ENCODE data around the gene CD44. TPM values are rescaled to one million over a fixed set of nuclear protein-coding genes. Genes with fewer than 3 reads are reported as not detected.
"Not testable (repeated sequence)": the region's sequence is repeated elsewhere in the genome, so short reads cannot be mapped to it uniquely, and the experiment has no call there.

CD44 gene
- total RNA-seq, 3 donors from 2014 or later (not counting 1 experiment from before 2014, with no cell fraction given), result 354 to 638 (median 490) TPM

DNA sequence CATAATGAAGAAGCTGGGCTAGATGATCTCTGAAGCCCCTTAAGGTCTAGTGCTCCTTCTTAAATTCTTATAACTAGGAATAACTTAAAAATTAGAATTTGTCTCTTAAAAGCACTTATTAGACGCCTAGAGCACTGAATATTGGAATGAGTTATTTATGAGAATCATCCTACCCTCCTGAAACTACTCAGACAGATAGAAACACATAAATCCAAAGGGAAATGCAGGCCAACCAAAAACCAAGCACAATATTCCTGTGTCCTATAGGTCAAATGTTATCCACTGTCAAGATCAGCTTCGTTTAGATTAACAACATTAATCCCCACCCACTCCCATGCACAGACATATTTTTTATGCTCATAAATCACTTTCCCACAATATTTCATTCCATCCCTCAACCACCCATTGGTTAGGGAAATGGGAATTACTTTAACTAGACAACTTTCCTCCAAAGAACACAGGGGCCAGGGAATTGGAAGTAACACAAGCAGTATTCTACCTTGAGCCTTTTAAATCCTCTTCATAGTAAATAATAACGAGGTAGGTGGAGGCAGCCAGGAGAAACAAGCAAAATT, 87.1 kb downstream of the CD44 start:
- TF ChIP-seq, protein P1, sequence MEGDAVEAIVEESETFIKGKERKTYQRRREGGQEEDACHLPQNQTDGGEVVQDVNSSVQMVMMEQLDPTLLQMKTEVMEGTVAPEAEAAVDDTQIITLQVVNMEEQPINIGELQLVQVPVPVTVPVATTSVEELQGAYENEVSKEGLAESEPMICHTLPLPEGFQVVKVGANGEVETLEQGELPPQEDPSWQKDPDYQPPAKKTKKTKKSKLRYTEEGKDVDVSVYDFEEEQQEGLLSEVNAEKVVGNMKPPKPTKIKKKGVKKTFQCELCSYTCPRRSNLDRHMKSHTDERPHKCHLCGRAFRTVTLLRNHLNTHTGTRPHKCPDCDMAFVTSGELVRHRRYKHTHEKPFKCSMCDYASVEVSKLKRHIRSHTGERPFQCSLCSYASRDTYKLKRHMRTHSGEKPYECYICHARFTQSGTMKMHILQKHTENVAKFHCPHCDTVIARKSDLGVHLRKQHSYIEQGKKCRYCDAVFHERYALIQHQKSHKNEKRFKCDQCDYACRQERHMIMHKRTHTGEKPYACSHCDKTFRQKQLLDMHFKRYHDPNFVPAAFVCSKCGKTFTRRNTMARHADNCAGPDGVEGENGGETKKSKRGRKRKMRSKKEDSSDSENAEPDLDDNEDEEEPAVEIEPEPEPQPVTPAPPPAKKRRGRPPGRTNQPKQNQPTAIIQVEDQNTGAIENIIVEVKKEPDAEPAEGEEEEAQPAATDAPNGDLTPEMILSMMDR (IDR thresholded peaks at IDR 0.05), result no peak
- ATAC-seq (no peak), DNase-seq (no peak)
- Histone ChIP-seq H3K9me3 (ENCODE audit: control insufficient read depth, insufficient read depth, low read length) (no peaks in the 10 kb centered on the region), H3K36me3 (ENCODE audit: control insufficient read depth, insufficient read depth, low read length) (peaks cover 91% of the 10 kb centered on the region), H3K4me1 (ENCODE audit: control insufficient read depth, insufficient read depth, low read length) (peaks cover 3% of the 10 kb centered on the region), H3K27ac (ENCODE audit: low read length) (no peak overlapping the region), H3K4me3 (ENCODE audit: low read length) (no peak overlapping the region), H3K27me3 (ENCODE audit: control insufficient read depth, insufficient read depth, low read length) (no peaks in the 10 kb centered on the region)
- H3K4me1 Mint-ChIP-seq, result peaks cover 0 to 5% of the 10 kb centered on the region in 2 donors
- no peaks in the 10 kb centered on the region for H3K9me3 Mint-ChIP-seq
- H3K4me3 Mint-ChIP-seq, result no peak overlapping the region
- no peaks in the 10 kb centered on the region for H3K27me3 Mint-ChIP-seq (ENCODE audit: low read depth in 2 of 2)
- intact Hi-C loops (cut with micrococcal nuclease), result no loop called here
- peaks cover 28% of the 10 kb centered on the region for H3K36me3 Mint-ChIP-seq
- peak overlapping the region in 1 of 2 donors; percentile 10 for H3K27ac Mint-ChIP-seq
- 69% methylated on average over 1 of the region's 3 CpGs for WGBS (ENCODE audit: insufficient coverage)

- ATAC-seq; H3K9me3 ChIP-seq (ENCODE audit: control insufficient read depth, insufficient read depth, low read length); H3K9me3 Mint-ChIP-seq; intact Hi-C loops (cut with micrococcal nuclease); H3K27ac Mint-ChIP-seq; H3K4me3 Mint-ChIP-seq; H3K4me1 Mint-ChIP-seq; H3K4me3 ChIP-seq (ENCODE audit: low read length); H3K27ac ChIP-seq (ENCODE audit: low read length); H3K4me1 ChIP-seq (ENCODE audit: control insufficient read depth, insufficient read depth, low read length); DNase-seq; H3K27me3 Mint-ChIP-seq (ENCODE audit: low read depth in 2 of 2); H3K27me3 ChIP-seq (ENCODE audit: control insufficient read depth, insufficient read depth, low read length): not testable (repeated sequence)
- 92% methylated on average over 4 of the region's 6 CpGs for WGBS (ENCODE audit: insufficient coverage)
- H3K36me3 ChIP-seq (ENCODE audit: control insufficient read depth, insufficient read depth, low read length), result peaks cover 89% of the 10 kb centered on the region
- peaks cover 27% of the 10 kb centered on the region for H3K36me3 Mint-ChIP-seq
Measured at GRCh38 chr11:35226756-35227155, 87.8 kb downstream of the CD44 start.

- intact Hi-C loops (cut with micrococcal nuclease), result no loop called here
- Mint-ChIP-seq H3K4me3 (no peak overlapping the region), H3K9me3 (peaks cover 0 to 2% of the 10 kb centered on the region in 2 donors), H3K27me3 (ENCODE audit: low read depth in 2 of 2) (no peaks in the 10 kb centered on the region), H3K4me1 (peaks cover 4 to 10% of the 10 kb centered on the region in 2 donors), H3K36me3 (peaks cover 30% of the 10 kb centered on the region), H3K27ac (peak overlapping the region in 1 of 2 donors; percentile 65)
- Histone ChIP-seq H3K4me3 (ENCODE audit: low read length) (no peak overlapping the region), H3K9me3 (ENCODE audit: control insufficient read depth, insufficient read depth, low read length) (no peaks in the 10 kb centered on the region), H3K36me3 (ENCODE audit: control insufficient read depth, insufficient read depth, low read length) (peaks cover 81% of the 10 kb centered on the region), H3K27me3 (ENCODE audit: control insufficient read depth, insufficient read depth, low read length) (no peaks in the 10 kb centered on the region), H3K4me1 (ENCODE audit: control insufficient read depth, insufficient read depth, low read length) (peaks cover 3% of the 10 kb centered on the region), H3K27ac (ENCODE audit: low read length) (no peak overlapping the region)
- 83% methylated on average over 3 of the region's 5 CpGs for WGBS (ENCODE audit: insufficient coverage)
- DNase-seq, result no peak
- TF ChIP-seq, protein P1 (IDR thresholded peaks at IDR 0.05), result no peak
- ATAC-seq, result peak in 1 of 3 donors; percentile 59
Measured at GRCh38 chr11:35227576-35228327, 88.8 kb downstream of the CD44 start.

- Histone ChIP-seq H3K27ac (ENCODE audit: low read length) (no peak overlapping the region), H3K4me3 (ENCODE audit: low read length) (no peak overlapping the region), H3K4me1 (ENCODE audit: control insufficient read depth, insufficient read depth, low read length) (peaks cover 3% of the 10 kb centered on the region), H3K36me3 (ENCODE audit: control insufficient read depth, insufficient read depth, low read length) (peaks cover 75% of the 10 kb centered on the region), H3K9me3 (ENCODE audit: control insufficient read depth, insufficient read depth, low read length) (no peaks in the 10 kb centered on the region), H3K27me3 (ENCODE audit: control insufficient read depth, insufficient read depth, low read length) (no peaks in the 10 kb centered on the region)
- Mint-ChIP-seq H3K4me1 (peaks cover 4 to 10% of the 10 kb centered on the region in 2 donors), H3K4me3 (no peak overlapping the region), H3K9me3 (peaks cover 0 to 2% of the 10 kb centered on the region in 2 donors), H3K27me3 (ENCODE audit: low read depth in 2 of 2) (no peaks in the 10 kb centered on the region), H3K27ac (no peak overlapping the region), H3K36me3 (peaks cover 30% of the 10 kb centered on the region)
- no peak for ATAC-seq
- TF ChIP-seq, protein P1 (IDR thresholded peaks at IDR 0.05), result no peak
- no peak for DNase-seq
- 87% methylated on average over 2 of the region's 3 CpGs for WGBS (ENCODE audit: insufficient coverage)
- intact Hi-C loops (cut with micrococcal nuclease), result no loop called here
Measured at GRCh38 chr11:35228328-35228725, 89.4 kb downstream of the CD44 start.

Measured in natural killer cell (primary cell).